Adrenal gland (tissue), 12 donors: ENCODE measurements around the gene ENPP5. TPM values are rescaled to one million over a fixed set of nuclear protein-coding genes. Genes with fewer than 3 reads are reported as not detected.
A peak's percentile ranks its signal among the peaks of the same experiment; 100 is the strongest.
"Not testable (repeated sequence)": the region's sequence is repeated elsewhere in the genome, so short reads cannot be mapped to it uniquely, and the experiment has no call there.

Experiments
- DNase-seq, 7 donors: peaks; one replicate each; pipeline ENCODE4 v3.0.0-alpha.2; 2019 to 2020
- H3K27ac ChIP-seq, 5 donors: fragments of 200-600 bp; sonication (generic) in 4 of 5; 1 replicate in 3 of 5; 2 replicates in 2 of 5; pipeline versions ENCODE4 v1.5.1 to v1.8.0; 2016 to 2020; ENCODE audit warnings: mild to moderate bottlenecking in 1 of 5
- H3K27me3 ChIP-seq: fragments of 200-600 bp; 2 replicates; pipeline ENCODE4 v1.8.0; 2021
- H3K36me3 ChIP-seq, 2 donors: fragments of 200-600 bp; replicated peaks in 1 of 2; 1 replicate in 1 of 2; 2 replicates in 1 of 2; pipeline versions ENCODE4 v1.5.1 to v1.8.0; 2018 to 2022
- H3K4me1 ChIP-seq, 2 donors: fragments of 200-600 bp; replicated peaks in 1 of 2; 1 replicate in 1 of 2; 2 replicates in 1 of 2; pipeline versions ENCODE4 v1.5.1 to v1.8.0; 2018 to 2021
- H3K4me3 ChIP-seq, 4 donors: fragments of 200-600 bp; sonication (generic) in 3 of 4; one replicate each; pipeline ENCODE4 v1.5.1; 2016 to 2018
- H3K9me3 ChIP-seq, 3 donors: fragments of 200-600 bp; sonication (generic) in 1 of 3; replicated peaks in 1 of 3; 1 replicate in 2 of 3; 2 replicates in 1 of 3; pipeline versions ENCODE4 v1.5.1 to v1.8.0; 2016 to 2021
- POLR2A ChIP-seq, 2 donors: fragments of 450-650 bp; IDR thresholded peaks; one replicate each; pipeline ENCODE4 v1.6.1; 2017; ENCODE audit warnings: antibody characterized with exemption in 2 of 2, mild to moderate bottlenecking in 2 of 2, moderate library complexity in 1 of 2
- WGBS, 4 donors: extraction: QIAGEN DNeasy Blood & Tissue Kit in 2 of 4; methylation state at CpG; one replicate each; pipeline versions ENCODE4 v1.1.5 to v1.1.7; 2013 to 2017; 5-methylcytosine and 5-hydroxymethylcytosine counted together
- intact Hi-C, 2 donors: fragments of 100-400 bp; cut with DNase I; formaldehyde crosslinking; loops; one replicate each; pipeline versions ENCODE4 v1.14.1 to v1.15.0; 2022 to 2023
- polyA plus RNA-seq, 3 donors: library from polyadenylated mRNA; stranded (reverse); fragments of 200-250 nt in 2 of 3; fragments of 350-450 nt in 1 of 3; fragmentation: Illumina TruSeq in 1 of 3; extraction: RNeasy Lipid Tissue Mini Kit (QIAGEN cat#74804) in 1 of 3; gene quantifications; one replicate each; pipeline ENCODE4 v1.2.3, GENCODE V29; 2013 to 2014
- total RNA-seq, 9 donors: library from RNA; depleted of rRNA in 4 of 9; stranded (reverse); fragments of >200 nt in 4 of 9; fragments of 120-200 nt in 1 of 9; fragmentation: NEBNext Ultra II Directional in 1 of 9; extraction: Animal tissue kit (Norgen Biotek cat#: 25700) in 1 of 9; gene quantifications; one replicate each; pipeline versions ENCODE4 v1.1.0 to v1.2.4, GENCODE V29; 2013 to 2023
- TF ChIP-seq, protein P1 (sequence below), 6 experiments: fragments of 450-650 bp in 4 of 6; fragments of 200-600 bp in 2 of 6; sonication (generic) in 1 of 6; IDR thresholded peaks; 1 replicate in 5 of 6; 2 replicates in 1 of 6; pipeline versions ENCODE4 v1.5.1 to v1.8.0; 2016 to 2021; ENCODE audit warnings: antibody characterized with exemption in 6 of 6, mild to moderate bottlenecking in 2 of 6, moderate library complexity in 1 of 6
- donor health status: healthy with polysubstance abuse.
- donor health status: Bipolar disorder and iron deficiency.
- donor health status: DM: yes; HTN: yes; CAD: no.
- donor health status: DM: no; HTN: no; CAD: no.
- donor health status: DM: no; HTN: no; CAD: no.
- donor health status: DM: yes; HTN: yes; CAD: no.

Gene ENPP5
- total and polyA plus RNA-seq, 12 donors: 2.2 to 25.7 (median 9.2) TPM

DNA sequence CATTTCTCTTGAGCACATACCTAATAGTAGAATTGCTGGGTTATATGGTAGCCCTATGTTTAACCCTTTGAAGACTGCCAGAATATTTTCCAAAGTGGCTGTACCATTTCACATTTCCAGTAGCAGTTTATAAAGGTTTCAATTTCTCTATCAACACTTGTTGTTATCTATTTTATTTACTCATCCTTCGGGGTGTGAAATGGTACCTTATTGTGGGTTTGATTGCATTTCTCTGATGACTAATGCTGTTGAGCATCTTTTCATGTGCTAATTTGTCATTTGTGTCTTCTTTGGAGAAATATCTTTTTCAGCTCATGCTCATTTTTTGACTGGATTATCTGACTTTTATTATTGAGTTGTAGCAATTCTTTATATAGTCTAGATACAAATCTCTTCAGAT lies 35.6 kb downstream of the ENPP5 start:
- Histone ChIP-seq H3K4me1 (peaks cover 3 to 5% of the 10 kb centered on the region in 2 donors), H3K9me3 (no peaks in the 10 kb centered on the region), H3K27me3 (no peaks in the 10 kb centered on the region), H3K4me3 (no peak overlapping the region), H3K36me3 (no peaks in the 10 kb centered on the region), H3K27ac (no peak overlapping the region)
- intact Hi-C loops: no loop called here
- whole genome bisulfite sequencing, 4 donors: 88 to 93% (median 88%) methylated on average over 1 of the region's 1 CpG
- DNase-seq: no peak
- TF ChIP-seq, protein P1, sequence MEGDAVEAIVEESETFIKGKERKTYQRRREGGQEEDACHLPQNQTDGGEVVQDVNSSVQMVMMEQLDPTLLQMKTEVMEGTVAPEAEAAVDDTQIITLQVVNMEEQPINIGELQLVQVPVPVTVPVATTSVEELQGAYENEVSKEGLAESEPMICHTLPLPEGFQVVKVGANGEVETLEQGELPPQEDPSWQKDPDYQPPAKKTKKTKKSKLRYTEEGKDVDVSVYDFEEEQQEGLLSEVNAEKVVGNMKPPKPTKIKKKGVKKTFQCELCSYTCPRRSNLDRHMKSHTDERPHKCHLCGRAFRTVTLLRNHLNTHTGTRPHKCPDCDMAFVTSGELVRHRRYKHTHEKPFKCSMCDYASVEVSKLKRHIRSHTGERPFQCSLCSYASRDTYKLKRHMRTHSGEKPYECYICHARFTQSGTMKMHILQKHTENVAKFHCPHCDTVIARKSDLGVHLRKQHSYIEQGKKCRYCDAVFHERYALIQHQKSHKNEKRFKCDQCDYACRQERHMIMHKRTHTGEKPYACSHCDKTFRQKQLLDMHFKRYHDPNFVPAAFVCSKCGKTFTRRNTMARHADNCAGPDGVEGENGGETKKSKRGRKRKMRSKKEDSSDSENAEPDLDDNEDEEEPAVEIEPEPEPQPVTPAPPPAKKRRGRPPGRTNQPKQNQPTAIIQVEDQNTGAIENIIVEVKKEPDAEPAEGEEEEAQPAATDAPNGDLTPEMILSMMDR (IDR thresholded peaks at IDR 0.05): no peak
- TF ChIP-seq POLR2A (IDR thresholded peaks at IDR 0.05): no peak

DNA sequence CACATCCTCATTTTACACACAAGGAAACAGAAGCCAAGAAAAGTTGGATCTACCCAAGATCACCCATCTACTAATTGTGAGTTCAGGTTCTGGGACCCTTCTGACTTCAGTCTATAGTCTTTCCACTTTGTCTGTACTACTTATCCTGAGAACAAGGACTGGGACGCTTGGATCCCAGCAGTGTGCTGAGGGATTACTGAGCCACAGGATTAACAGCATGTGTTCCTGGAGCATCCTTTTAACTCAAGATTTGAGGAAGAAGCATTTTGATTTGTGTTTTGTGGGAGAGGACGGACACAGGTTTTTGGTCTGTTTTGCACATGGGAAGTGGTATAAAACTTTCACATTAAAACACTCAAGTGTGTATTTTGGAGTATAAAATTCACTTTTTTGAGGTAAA lies 36.6 kb downstream of the ENPP5 start:
- 86 to 97% (median 88%) methylated on average over 2 of the region's 2 CpGs for WGBS, 4 donors
- Histone ChIP-seq H3K27ac (no peak overlapping the region), H3K27me3 (no peaks in the 10 kb centered on the region), H3K4me1 (peaks cover 3 to 8% of the 10 kb centered on the region in 2 donors), H3K36me3 (no peaks in the 10 kb centered on the region), H3K4me3 (no peak overlapping the region), H3K9me3 (no peaks in the 10 kb centered on the region)
- intact Hi-C loops: no loop called here
- no peak for DNase-seq
- no peak for TF ChIP-seq POLR2A (IDR thresholded peaks at IDR 0.05)
- TF ChIP-seq, protein P1 (IDR thresholded peaks at IDR 0.05): no peak

DNA sequence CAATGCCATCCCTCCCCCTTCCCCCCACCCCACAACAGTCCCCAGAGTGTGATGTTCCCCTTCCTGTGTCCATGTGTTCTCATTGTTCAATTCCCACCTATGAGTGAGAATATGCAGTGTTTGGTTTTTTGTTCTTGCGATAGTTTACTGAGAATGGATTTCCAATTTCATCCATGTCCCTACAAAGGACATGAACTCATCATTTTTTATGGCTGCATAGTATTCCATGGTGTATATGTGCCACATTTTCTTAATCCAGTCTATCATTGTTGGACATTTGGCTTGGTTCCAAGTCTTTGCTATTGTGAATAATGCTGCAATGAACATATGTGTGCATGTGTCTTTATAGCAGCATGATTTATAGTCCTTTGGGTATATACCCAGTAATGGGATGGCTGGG lies 39.5 kb downstream of the ENPP5 start:
- H3K36me3 ChIP-seq, H3K9me3 ChIP-seq, H3K27me3 ChIP-seq, H3K4me3 ChIP-seq, DNase-seq, intact Hi-C loops, H3K27ac ChIP-seq: not testable (repeated sequence)
- peaks cover 3 to 11% of the 10 kb centered on the region in 2 donors for H3K4me1 ChIP-seq
- 94 to 100% (median 99%) methylated on average over 1 of the region's 1 CpG for WGBS, 4 donors

DNA sequence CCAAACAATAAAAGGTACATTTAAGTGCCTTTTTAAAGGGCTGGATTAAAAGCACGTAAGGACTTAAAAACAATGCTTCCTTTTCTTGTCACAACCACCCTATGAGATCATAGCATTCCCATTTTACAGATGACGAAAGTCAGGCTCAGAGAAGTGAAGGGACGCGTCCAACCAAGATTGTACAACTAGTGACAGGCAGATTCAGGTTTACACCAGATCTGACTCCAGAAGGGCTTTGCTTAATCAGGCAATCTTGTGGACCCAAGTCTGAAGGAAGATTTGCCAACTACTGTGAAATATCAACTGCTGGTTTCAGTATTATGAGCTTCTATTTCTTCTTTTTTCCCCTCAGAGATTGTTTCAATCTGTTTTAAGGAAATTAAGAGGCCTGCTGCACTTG lies 40.1 kb downstream of the ENPP5 start:
- Histone ChIP-seq H3K4me3 (peak overlapping the region in 2 of 4 donors; percentile 33 to 66), H3K27me3 (no peaks in the 10 kb centered on the region), H3K27ac (peak overlapping the region in 3 of 5 donors; percentile 24 to 67 (median 33)), H3K9me3 (no peaks in the 10 kb centered on the region), H3K4me1 (peaks cover 3 to 11% of the 10 kb centered on the region in 2 donors), H3K36me3 (no peaks in the 10 kb centered on the region)
- intact Hi-C loops: no loop called here
- DNase-seq: peak in 3 of 7 donors; percentile 19 to 27 (median 20)
- TF ChIP-seq POLR2A (IDR thresholded peaks at IDR 0.05): no peak
- TF ChIP-seq, protein P1 (IDR thresholded peaks at IDR 0.05): no peak
- WGBS, 4 donors: 47 to 66% (median 62%) methylated on average over 4 of the region's 4 CpGs
